ENCODE results near the gene RFX7.

- TF ChIP-seq YY1 (IDR thresholded peaks at IDR 0.05; ENCODE audit: insufficient read depth, insufficient read length) (no peak), ZNF274 (IDR thresholded peaks at IDR 0.05; ENCODE audit: low read depth, low read length) (no peak)
Observed at GRCh38 chr15:56056626-56057025, 187.1 kb downstream of the RFX7 start.

Data from NT2/D1 (cell line).